GM18519 (cell line): ENCODE results near the gene TBX15.

Experiments used
- ATAC-seq: cut with Tn5 transposase; IDR thresholded peaks from one replicate; pipeline ENCODE4 v1.9.1; 2021; ENCODE audit warnings: mild to moderate bottlenecking, moderate library complexity; ENCODE audit not compliant: unreplicated experiment, low FRiP score

The TBX15 gene

DNA sequence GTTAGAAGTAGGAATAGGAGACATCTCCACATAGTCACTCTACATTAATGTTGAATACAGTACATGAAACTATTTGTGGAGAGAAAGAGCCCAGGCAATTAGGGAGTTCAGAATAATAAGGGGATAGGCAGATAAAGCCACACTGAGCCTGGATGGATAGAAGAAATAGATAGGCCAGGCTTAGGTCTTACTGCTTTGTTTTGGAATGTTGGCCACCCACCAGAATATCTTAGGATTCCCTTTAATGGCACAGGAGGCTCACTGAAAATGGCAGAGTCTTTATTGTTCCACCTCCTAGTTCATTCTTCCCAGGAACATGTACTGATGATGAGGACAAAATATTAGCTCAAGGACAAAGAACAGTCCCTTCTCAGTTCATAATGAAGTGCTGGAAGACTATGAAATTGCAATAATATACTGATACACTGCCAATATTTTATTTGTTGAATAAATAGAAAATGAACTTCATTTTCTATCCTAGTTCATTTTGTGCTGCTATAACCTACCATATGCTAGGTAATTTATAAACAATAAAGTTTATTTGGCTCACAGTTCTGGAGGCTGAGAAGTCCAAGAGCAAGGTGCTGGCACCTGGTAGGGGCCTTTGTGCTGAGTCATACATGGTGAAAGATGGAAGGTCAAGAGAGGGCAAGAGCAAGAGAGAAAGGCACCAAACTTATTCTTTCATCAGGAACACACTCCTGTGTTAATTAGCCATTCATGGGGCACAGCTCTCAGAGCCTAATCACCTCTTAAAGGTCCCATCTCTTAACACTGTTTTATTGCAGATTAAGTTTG lies 87.3 kb downstream of the TBX15 start:
- ATAC-seq = no peak

GRCh38 chr1:118899340-118899739 lies 88.8 kb downstream of the TBX15 start:
- ATAC-seq = no peak

DNA sequence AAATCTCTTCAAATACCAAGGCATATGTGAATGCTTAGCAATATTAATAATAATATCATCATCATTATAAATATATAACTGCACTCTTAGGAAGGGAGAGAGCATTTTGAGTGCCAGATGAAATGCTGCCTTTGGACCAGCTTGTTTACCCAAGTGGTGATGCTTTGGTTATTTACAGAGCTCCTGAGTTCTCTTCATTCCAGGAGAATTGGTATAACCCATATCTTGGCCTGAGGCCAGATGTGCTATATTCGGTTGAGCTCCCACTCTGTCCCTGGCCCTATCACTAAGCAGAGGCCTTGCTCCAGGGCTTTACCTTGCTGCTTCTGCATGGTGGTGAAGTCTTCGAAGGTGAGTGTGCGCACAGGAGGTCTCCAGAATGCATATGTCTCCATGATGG lies 89.4 kb downstream of the TBX15 start:
- ATAC-seq = no peak

GRCh38 chr1:118896416-118896815 lies 91.7 kb downstream of the TBX15 start:
- no peak for ATAC-seq

DNA sequence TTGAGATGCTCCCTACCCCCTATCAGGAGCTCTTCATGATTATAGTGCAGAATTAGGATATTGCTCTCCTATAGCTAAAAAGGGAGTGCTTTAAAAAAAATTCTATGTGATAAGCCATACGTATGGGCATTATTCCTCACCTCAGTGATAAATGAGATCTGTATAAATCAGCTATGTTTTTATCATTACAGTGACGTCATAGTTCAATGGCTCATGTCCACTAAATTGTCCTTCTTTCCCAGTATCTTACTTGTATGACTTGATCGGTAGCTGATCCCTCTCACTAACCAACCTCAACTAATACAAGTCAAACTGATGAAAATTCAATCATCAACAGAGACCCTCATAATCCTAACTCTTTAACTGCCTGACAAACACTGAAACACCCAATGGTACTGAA lies 93.3 kb downstream of the TBX15 start:
- ATAC-seq = no peak

- ATAC-seq = no peak
Measured at GRCh38 chr1:118890851-118891384, 97.2 kb downstream of the TBX15 start.

GRCh38 chr1:118884946-118885345 lies 103.2 kb downstream of the TBX15 start:
- no peak for ATAC-seq

GRCh38 chr1:118881751-118882150 lies 106.4 kb downstream of the TBX15 start:
- no peak for ATAC-seq

GRCh38 chr1:118878661-118879060 lies 109.5 kb downstream of the TBX15 start:
- ATAC-seq = no peak

GRCh38 chr1:118877668-118878396 lies 110.3 kb downstream of the TBX15 start:
- ATAC-seq = no peak

- ATAC-seq = no peak
Measured at GRCh38 chr1:118871582-118872171, 116.5 kb downstream of the TBX15 start.

- no peak for ATAC-seq
Measured at GRCh38 chr1:118868387-118868786, 119.8 kb downstream of the TBX15 start.

- ATAC-seq = no peak
Measured at GRCh38 chr1:118866330-118866729, 121.8 kb downstream of the TBX15 start.

DNA sequence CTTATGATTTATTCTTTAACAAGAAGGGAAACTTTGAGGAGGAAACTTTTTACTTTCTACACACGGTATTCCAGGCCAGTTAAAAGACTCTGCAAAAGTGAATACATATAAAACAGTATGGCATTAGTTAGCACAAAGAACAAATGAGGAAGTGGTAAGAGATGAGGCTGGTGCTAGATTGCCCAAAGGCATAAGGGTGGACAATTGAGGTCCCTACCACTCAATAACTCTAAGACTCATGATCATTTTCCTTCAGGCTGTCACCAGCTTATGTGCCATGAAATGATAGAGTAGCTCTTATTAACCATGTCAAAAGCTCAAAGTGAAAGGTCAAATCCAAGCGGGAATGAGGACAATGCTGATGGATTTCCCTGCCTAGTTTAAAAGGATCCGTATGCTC lies 124.5 kb downstream of the TBX15 start:
- no peak for ATAC-seq

- ATAC-seq = no peak
Measured at GRCh38 chr1:118862755-118863154, 125.4 kb downstream of the TBX15 start.

- no peak for ATAC-seq
Measured at GRCh38 chr1:118861216-118861615, 126.9 kb downstream of the TBX15 start.

- no peak for ATAC-seq
Measured at GRCh38 chr1:118859999-118860398, 128.1 kb downstream of the TBX15 start.

DNA sequence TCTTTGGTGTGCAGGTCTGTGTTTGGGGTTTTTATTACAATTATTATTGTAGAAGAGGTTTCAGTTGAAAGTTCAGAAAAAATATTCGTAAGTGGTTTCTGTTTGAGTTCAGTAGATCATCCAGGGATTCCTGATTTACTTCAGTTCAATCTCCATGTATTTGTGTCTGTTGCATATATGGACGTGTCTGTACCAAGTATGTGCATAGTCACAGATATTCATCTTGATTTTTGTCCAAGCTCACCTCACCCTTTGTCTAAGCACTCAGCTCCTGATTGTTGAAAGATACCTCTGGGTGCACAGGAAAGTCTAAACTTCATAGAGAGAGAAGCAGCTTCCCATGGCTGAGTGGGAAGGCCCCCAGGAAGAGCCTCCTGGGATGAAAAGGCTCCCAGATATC lies 141.7 kb downstream of the TBX15 start:
- ATAC-seq = no peak

DNA sequence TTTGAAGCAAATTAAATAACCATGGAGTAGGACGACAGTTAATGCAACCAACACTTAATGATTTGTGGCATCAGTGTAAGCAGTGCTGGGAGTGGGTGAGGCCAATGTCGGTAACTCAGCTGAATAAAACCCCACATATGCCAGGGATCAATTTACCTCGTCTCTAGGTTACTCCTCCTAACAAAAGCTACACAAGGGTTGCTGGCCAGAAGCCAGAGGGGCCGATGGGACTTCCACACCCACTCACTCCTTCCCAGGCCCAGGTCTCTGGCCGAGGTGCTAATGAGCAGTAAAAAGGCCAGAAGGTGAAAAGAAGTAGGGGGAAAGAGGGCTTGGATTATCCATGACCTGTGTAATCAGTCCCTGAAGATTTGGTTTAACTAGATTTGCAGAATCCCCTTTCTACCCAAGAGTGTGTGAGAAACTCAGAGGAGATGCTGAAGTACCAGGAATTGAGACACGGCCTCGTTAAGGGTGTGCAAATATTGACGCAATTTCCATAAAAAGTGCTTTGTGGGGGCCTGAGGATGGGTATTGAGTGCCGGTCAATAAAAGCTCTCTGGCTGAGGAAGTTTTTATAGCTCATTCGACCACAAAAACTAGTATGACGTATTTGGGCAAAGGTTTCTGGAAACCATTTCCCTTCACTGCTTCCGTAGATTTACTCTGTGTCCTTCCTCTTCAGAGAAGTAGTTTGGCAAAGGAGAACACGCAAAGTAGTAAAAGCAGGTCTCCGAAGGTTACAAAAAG lies 145.5 kb downstream of the TBX15 start:
- no peak for ATAC-seq

DNA sequence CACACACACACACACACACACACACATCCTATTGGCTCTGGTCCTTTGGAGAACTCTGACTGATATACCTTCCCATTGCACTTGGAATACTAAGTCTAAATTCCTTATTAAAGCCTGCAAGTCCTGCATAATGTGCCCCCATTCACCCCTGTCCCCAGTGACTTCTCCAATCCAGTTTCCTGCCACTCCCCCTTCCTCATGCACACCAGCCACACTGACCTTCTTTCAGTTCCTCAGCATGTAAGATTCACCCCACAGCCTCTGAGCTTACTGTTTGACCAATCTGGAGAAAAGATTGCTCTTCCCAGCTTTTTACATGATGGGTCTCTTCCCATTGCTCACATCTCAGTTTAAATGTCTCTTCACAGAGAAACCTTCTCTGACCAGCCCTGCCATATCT lies 146.6 kb downstream of the TBX15 start:
- ATAC-seq = no peak
